HG02973 (cell line): ENCODE results near the gene SMC5.
"Not testable (repeated sequence)": the region's sequence is repeated elsewhere in the genome, so short reads cannot be mapped to it uniquely, and the experiment has no call there.

Experiments used
- ATAC-seq: cut with Tn5 transposase; IDR thresholded peaks from one replicate; pipeline ENCODE4 v1.9.1; 2021; ENCODE audit warnings: moderate library complexity; ENCODE audit not compliant: unreplicated experiment

The SMC5 gene

GRCh38 chr9:70355801-70356200, 97.0 kb downstream of the SMC5 start:
- no peak for ATAC-seq

- no peak for ATAC-seq
These were observed 104.2 kb downstream of the SMC5 start for GRCh38 chr9:70362952-70363351.

DNA sequence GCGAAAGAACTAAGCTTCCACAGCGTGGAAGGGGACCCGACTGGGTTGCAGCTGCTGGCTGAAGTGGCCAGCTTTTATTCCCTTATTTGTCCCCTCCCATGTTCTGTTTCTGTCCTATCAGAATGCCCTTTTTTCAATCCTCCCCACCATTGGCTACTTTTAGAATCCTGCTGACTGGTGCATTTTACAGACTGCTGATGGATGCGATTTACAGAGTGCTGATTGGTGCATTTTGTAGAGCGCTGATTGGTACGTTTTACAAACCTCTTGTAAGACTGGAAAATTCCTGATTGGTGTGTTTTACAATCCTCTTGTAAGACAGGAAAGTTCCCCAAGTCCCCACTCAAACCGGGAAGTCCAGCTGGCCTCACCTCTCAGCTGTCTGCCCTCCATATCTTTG, 105.0 kb downstream of the SMC5 start:
- ATAC-seq: no peak

DNA sequence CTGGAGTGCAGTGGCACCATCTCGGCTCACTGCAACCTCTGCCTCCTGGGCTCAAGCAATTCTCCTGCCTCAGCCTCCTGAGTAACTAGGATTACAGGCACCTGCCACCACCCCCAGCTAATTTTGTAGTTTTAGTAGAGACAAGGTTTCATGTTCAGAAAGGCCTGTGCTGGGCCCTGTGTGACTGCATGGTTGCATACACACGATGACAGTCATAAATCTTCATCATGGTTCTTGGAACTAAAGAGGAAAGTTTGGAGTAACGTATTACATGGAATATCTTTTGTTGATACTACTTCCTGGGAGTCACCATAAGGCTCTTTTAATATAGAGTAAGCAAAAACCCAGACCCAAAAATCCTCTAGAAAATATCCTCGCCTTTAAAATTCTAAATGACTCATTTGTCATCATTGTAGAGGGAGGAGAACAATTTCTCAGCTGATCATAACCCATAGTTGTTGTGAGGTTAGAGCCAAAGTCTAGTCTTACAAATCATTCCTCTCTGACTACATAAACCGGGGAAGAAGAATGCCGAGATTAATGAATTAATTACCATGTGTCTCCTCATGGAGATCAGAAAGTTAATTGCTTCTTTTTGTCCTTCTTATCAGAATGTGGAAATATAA, 108.6 kb downstream of the SMC5 start:
- no peak for ATAC-seq

DNA sequence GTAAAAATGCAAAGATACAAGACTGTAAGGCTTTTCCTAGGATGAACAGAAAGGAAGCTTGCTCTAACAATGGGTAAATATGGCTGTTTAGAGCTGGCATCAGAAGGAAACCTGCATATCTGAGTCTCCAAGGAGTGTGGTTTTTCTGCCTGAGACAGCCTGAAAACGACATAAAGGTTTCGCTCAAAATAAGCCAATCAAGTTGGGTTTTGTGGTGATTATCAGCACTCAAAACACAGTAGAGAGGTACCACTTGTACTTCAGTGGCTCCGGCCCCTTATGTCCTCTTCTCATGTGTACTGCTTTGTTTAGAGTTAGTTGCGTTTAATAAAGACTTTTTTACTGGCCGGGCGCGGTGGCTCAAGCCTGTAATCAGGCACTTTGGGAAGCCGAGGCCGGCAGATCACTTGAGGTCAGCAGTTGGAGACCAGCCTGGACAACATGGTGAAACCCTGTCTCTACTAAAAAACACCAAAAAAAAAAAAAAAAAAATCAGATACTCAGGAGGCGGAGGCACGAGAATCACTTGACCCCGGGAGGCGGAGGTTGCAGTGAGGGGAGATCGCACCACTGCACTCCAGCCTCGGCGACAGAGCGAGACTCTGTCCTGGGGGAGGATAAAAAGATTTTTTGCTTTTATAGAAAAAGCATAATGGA, 116.3 kb downstream of the SMC5 start:
- ATAC-seq: no peak

DNA sequence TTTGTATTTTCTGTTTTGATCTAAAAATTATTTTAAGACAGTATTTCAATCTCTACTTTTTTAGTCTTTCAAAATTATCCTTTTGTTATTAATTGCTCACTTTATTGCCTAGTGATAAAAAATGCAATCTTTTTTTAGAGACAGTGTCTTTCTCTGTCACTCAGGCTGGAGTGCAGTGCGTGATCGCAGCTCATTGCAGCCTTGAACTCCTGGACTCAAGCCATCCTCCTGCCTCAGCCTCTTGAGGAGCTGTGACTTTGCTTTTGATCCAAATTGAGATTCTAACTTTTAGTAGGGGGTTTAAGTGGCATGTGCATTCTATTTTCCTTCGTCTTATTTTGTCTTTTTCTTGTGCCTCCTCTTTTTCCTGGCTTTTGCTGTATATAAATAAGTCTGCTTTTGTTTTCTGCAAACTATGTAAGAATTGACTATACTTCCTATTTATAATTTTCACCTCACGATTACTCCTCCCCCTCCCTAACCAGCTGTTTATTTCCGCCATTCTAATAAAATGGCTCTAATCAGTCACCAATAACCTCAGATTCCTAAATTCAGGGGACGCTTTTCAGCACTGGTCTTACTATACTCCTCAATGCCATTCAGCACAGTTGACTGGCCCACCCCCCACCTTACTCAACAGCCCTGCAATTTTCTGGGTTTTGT, 123.4 kb downstream of the SMC5 start:
- ATAC-seq: no peak

DNA sequence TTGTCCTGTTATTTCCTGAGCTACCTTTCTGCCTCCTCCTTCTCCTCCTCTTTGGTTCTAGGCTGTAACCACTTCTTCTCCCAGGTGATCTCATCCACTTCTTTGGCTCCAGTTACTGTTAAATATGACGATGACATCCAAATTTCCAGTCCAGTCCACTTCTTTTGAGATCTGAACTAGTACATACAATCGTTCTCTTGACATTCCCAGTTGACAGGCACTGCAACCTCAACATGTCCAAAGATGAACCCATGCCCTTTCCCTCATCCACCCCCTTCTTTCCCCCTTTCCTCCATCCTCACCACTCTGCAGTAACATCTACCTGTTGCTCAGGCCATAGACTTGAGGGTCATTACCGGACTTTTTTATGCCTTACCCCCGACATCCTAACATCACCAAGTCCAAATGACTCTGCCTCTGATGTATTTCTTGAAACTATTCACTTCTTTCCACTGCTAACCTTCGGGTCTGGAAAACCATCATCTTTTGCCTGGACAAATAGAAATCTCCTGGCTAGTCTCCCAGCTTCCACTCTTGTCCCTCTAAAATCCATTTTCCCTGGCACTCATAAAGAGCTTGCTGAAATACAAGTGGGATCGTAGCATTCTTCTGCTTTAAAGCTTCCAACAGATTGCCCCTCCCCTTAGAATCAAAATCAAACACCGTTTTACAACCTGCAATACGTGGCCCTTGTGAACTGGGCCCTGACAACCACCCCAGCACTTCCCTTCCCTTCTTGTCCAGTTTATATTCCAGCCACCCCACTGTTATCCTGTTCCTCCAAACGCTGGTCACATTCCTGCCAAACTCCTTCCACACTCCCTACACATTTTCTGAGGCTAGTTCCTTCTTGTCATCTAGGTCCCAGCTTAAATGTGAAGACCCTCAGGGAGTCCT, 124.2 kb downstream of the SMC5 start:
- no peak for ATAC-seq

DNA sequence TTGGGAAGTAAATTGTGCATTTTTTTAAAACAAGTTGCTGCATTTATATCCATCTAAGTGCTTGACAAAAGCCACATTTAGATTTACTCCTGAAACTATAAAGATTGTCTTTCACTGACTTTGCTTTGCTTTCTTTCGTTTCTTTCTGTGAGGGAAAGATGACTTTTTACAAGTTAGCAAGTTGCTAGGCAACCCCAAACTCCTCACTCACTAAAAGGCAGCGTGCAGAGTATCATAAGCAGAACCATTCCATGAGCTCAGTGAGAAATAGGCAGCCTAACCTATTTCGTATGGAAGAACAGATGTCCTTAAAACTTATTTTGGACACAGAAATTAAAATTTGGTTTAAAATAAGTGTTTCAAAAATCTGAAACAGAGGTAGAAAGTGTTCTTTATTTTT, 126.6 kb downstream of the SMC5 start:
- no peak for ATAC-seq

DNA sequence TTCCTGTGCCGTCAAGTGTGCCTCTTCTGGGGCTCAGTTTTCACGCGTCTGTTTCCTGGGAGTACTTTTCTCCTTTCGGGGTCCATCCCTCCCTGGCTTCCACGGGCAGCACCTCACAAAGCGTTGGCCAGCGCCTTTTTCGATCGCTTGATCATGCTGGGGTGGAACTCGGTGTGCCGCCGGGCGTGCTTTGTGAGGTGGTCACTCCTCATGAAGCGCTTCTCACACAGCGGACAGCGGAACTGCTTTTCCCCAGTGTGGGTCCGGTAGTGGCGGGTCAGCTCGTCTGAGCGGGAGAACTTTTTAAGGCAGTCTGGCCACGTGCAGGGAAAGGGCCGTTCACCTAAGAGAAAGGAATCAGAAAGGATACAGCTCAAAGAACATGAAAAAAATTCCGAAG, 128.9 kb downstream of the SMC5 start:
- no peak for ATAC-seq

GRCh38 chr9:70389188-70389587, 130.4 kb downstream of the SMC5 start:
- ATAC-seq: no peak

DNA sequence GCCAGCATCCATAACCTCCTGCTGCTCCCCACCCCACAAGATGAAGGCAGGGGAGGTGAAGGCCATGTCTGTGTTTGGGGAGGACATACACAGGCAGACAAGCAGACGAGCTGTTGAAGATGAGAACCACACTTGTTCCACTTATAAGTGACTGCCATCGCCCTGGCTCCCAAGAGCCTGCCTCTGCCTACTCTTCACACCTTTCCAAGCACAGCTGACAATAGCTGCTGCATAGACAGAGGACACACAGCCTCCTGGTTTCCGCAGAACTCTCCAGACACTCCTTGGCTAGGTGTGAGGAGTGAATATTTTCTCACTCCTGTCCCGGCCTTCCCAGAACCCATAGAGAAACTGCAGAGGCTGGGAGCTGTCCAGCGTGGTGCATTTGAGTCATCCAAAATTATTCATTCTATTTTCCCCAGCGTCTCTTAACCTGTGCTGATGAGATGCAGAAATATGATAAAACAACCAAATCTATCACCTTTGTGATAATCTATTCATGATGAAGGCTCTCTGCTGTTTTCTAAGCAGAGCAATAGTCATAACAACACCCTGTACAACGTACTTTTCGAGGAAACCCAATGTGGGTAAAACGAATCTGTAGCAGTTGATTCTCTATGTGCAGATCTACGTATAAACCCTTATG, 131.0 kb downstream of the SMC5 start:
- no peak for ATAC-seq

- ATAC-seq: no peak
These were observed 132.2 kb downstream of the SMC5 start for GRCh38 chr9:70390933-70391341.

DNA sequence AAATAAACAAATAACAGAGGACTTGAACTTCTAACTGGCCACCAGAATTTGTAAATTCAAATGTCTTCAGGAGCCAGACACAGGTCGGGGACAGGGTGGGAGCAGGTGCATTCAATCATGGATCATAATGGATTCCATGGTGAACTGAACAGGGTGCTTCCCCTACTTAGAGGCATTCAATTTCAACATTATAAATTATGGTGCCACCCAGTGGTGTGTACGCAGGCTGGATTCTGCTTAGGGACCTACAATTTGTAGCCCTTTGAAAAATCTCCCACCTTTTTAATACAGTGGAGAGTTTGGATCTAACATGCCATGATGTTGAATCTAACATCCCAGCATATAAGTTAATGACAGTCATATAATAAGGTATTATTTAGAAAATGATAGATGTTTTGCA, 133.4 kb downstream of the SMC5 start:
- no peak for ATAC-seq

DNA sequence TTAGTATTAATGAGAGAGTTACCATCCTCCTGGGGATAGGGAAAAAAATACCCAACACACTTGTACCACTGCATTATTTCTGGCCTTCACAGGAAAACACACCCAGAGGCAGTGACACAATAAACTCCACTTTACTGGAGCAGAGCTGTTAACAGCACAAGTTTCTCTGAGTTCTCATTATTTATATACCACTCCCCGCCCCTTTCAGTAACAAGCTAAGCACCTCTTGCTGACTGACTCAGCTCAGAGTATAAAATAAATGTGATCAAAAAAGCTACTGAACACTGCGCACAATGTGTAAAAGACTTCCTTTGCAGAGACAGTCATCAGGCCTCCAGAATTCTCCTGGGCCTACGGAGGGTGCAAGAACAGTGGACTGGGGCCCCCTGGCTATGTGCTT, 134.1 kb downstream of the SMC5 start:
- no peak for ATAC-seq

DNA sequence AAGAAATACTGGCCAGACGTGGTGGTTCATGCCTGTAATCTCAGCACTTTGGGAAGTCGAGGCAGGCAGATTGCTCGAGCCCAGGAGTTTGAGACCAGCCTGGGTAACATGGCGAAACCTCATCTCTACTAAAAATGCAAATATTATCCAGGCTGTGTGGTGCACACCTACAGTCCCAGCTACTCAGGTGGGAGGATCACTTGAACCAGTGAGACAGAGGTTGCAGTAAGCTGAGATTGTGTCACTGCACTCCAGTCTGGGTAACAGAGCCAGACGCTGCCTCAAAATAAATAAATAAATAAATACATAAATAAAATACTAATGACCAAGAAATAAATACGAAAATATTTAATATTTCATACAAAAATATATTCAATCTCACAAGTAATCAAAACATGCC, 136.9 kb downstream of the SMC5 start:
- no peak for ATAC-seq

GRCh38 chr9:70398145-70398556, 139.4 kb downstream of the SMC5 start:
- ATAC-seq: peak; percentile 94

- no peak for ATAC-seq
These were observed 140.4 kb downstream of the SMC5 start for GRCh38 chr9:70399141-70399540.

DNA sequence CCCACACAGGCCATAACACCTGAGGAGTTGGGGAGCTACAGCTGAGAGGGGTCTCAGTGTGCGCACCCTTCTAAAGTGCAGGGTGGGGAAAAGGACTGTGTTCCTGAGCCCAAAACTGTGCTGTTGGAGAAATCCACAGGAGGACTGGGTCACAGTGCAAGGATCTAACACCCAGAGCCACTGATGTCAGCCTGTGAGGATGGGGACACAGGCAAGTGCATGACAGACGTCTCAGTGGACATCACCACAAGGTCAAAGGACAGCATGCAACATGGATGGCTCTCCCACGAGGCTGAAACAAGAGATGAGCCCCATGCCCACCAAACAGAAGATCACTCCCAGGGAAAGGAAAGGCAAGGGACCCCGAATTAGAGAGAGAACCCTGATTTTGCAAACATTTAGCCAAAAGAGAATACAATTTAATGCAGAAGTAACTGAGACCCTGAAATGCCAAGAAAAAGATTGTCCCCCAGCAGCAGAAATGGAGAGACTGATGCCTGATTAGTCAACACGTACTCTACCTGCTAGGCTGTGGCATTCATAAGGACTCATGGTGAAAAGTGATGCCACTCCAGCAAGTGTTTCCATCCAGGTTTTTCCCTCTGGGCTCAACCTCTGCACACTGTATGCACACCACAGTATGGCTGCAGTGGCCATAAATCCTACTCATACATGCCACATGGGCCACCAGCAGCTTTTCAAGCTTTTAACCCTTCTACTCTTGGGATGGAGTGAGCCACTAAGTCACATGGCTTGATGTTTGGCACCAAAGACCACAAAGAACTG, 141.5 kb downstream of the SMC5 start:
- ATAC-seq: no peak

DNA sequence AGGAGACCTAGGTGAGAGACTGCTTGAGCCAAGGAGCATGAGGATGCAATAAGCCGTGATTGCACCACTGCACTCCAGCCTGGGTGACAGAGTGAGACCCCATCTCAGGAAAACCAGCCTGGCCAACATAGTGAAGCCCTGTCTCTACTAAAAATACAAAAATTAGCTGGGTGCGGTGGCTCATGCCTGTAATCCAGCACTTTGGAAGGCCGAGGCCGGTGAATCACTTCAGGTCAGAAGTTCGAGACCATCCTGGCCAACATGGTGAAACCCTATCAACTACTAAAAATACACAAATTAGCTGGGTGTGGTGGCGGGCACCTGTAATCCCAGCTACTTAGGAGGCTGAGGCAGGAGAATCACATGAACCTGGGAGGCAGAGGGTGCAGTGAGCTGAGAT, 142.5 kb downstream of the SMC5 start:
- not testable (repeated sequence) for ATAC-seq

DNA sequence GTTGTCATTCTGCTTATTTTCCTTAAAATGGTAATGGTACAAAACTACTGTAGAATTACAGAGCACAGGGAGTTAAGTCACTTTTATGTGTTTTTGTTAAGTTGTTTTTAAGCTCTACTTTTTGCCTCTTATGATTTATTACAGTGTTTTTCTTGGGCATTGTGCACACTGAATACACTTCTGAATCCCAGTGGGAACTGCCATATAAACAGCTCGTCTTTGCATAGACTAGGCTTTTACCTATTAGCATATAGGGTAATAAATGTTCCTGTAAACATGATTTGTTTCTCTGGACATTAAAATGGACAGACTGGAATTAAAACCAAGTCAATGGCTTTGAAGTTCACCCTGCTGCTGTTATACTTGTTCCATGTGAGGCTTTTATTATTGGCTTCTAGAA, 143.4 kb downstream of the SMC5 start:
- no peak for ATAC-seq
